IMR-90 (cell line): ENCODE data around the gene DPCD. TPM values are rescaled to one million over a fixed set of nuclear protein-coding genes. Genes with fewer than 3 reads are reported as not detected.

Experiments
- ATAC-seq: fragments of 200-7000 bp; cut with Tn5 transposase; 2 replicates; pipeline ENCODE4 v1.9.1; 2020; ENCODE audit warnings: low read depth, mild to moderate bottlenecking, moderate library complexity
- BruUV-seq: library from RNA; stranded (reverse); fragments of 400-500 nt; replicated peaks from 2 replicates; lab custom pipeline; 2021; lab: Mats Ljungman, UMichigan
- CTCF ChIA-PET: fragments of 300-600 bp; formaldehyde crosslinking; extraction: SDS; loops from one replicate; lab custom pipeline; 2021; ENCODE audit warnings: antibody characterized with exemption; lab: Yijun Ruan, JAX
- POLR2A ChIA-PET: fragments of 300-600 bp; sonication (Branson Sonifier 250); formaldehyde crosslinking; loops from one replicate; lab custom pipeline; 2022; ENCODE audit warnings: antibody characterized with exemption; ENCODE audit not compliant: unreplicated experiment; lab: Charles Lee
- DNase-seq: peaks from one replicate; pipeline ENCODE4 v3.0.0; 2013
- H2AFZ ChIP-seq: replicated peaks from 2 replicates; pipeline ENCODE3; 2013; ENCODE audit warnings: low read length, mild to moderate bottlenecking; ENCODE audit not compliant: poor library complexity
- H2AK5ac ChIP-seq: 2 replicates; pipeline ENCODE4 v1.6.1; 2013; ENCODE audit warnings: low read depth, low read length, inconsistent platforms
- H2AK9ac ChIP-seq: replicated peaks from 2 replicates; pipeline ENCODE3; 2013; ENCODE audit warnings: mild to moderate bottlenecking, low read depth, low read length, moderate library complexity; ENCODE audit not compliant: poor library complexity
- H2BK120ac ChIP-seq: 2 replicates; pipeline ENCODE4 v1.6.1; 2013; ENCODE audit warnings: low read depth, low read length, inconsistent platforms
- H2BK15ac ChIP-seq: 3 replicates; pipeline ENCODE4 v1.6.1; 2013; ENCODE audit warnings: low read depth, low read length, inconsistent platforms
- H2BK20ac ChIP-seq: 2 replicates; pipeline ENCODE4 v1.6.1; 2013; ENCODE audit warnings: low read depth, mild to moderate bottlenecking, inconsistent platforms, low read length, moderate library complexity
- H2BK5ac ChIP-seq: 2 replicates; pipeline ENCODE4 v1.6.1; 2013; ENCODE audit warnings: mild to moderate bottlenecking, low read depth, low read length, inconsistent platforms; ENCODE audit not compliant: poor library complexity, severe bottlenecking
- H3K14ac ChIP-seq: replicated peaks from 2 replicates; pipeline ENCODE4 v1.6.1; 2013; ENCODE audit warnings: low read depth, low read length, inconsistent platforms
- H3K18ac ChIP-seq: 2 replicates; pipeline ENCODE4 v1.6.1; 2013; ENCODE audit warnings: low read depth, low read length, control low read depth
- H3K23ac ChIP-seq: 2 replicates; pipeline ENCODE4 v1.6.1; 2013; ENCODE audit warnings: low read depth, low read length, inconsistent platforms
- H3K27ac ChIP-seq: 2 replicates; pipeline ENCODE4 v1.5.1; 2013; ENCODE audit warnings: mild to moderate bottlenecking, control low read depth, low read length; ENCODE audit not compliant: insufficient read depth
- H3K27me3 ChIP-seq: 2 replicates; pipeline ENCODE4 v1.6.1; 2013; ENCODE audit warnings: low read length; ENCODE audit not compliant: control insufficient read depth, insufficient read depth
- H3K36me3 ChIP-seq: 2 replicates; pipeline ENCODE4 v1.6.1; 2013; ENCODE audit warnings: low read length, mixed read lengths; ENCODE audit not compliant: control insufficient read depth, insufficient read depth
- H3K4ac ChIP-seq: 2 replicates; pipeline ENCODE4 v1.6.1; 2013; ENCODE audit warnings: low read depth, low read length, inconsistent platforms
- H3K4me1 ChIP-seq: 2 replicates; pipeline ENCODE4 v1.6.1; 2013; ENCODE audit warnings: low read length, mixed read lengths; ENCODE audit not compliant: control insufficient read depth, insufficient read depth
- H3K4me2 ChIP-seq: 2 replicates; pipeline ENCODE4 v1.6.1; 2013; ENCODE audit warnings: low read depth, mild to moderate bottlenecking, control low read depth, low read length, moderate library complexity
- H3K4me3 ChIP-seq: 2 replicates; pipeline ENCODE4 v1.5.1; 2013; ENCODE audit warnings: low read depth, mild to moderate bottlenecking, control low read depth, low read length, moderate library complexity; ENCODE audit not compliant: insufficient read depth
- H3K56ac ChIP-seq: 2 replicates; pipeline ENCODE4 v1.6.1; 2013; ENCODE audit warnings: low read length, inconsistent platforms; ENCODE audit not compliant: insufficient read depth; ENCODE audit errors: extremely low read depth
- H3K79me1 ChIP-seq, 2 experiments: 2 replicates each; pipeline ENCODE4 v1.6.1; 2013; ENCODE audit warnings: low read length in 2 of 2, inconsistent platforms in 1 of 2, low read depth in 1 of 2
- H3K9ac ChIP-seq: 2 replicates; pipeline ENCODE4 v1.6.1; 2013; ENCODE audit warnings: low read depth, low read length, control low read depth
- H3K9me1 ChIP-seq: 2 replicates; pipeline ENCODE4 v1.6.1; 2013; ENCODE audit warnings: low read length, inconsistent platforms; ENCODE audit not compliant: insufficient read depth
- H3K9me3 ChIP-seq: 2 replicates; pipeline ENCODE4 v1.6.1; 2013; ENCODE audit warnings: low read length; ENCODE audit not compliant: control insufficient read depth, insufficient read depth
- H4K20me1 ChIP-seq: 2 replicates; pipeline ENCODE4 v1.6.1; 2013; ENCODE audit warnings: low read length, inconsistent platforms; ENCODE audit not compliant: insufficient read depth
- H4K5ac ChIP-seq: 2 replicates; pipeline ENCODE4 v1.6.1; 2013; ENCODE audit warnings: mild to moderate bottlenecking, low read depth, low read length, control low read depth
- H4K8ac ChIP-seq, 2 experiments: 2 replicates each; pipeline ENCODE4 v1.6.1; 2013; ENCODE audit warnings: low read depth in 2 of 2, low read length in 2 of 2, control low read depth in 1 of 2, inconsistent platforms in 1 of 2
- H4K91ac ChIP-seq: 2 replicates; pipeline ENCODE4 v1.6.1; 2013; ENCODE audit warnings: low read depth, low read length, inconsistent platforms; ENCODE audit not compliant: insufficient read depth
- RAD21 ChIP-seq: IDR thresholded peaks from 2 replicates; pipeline ENCODE4 v1.6.1; 2012; ENCODE audit warnings: low read length, improper control_type of control experiment
- WGBS, 2 experiments: methylation state at CpG; one replicate each; pipeline versions ENCODE4 v1.1.5 to v1.1.7; 2013; ENCODE audit warnings: missing lambda C conversion rate in 2 of 2; ENCODE audit not compliant: insufficient read length in 1 of 2; ENCODE audit errors: extremely low coverage in 2 of 2; 5-methylcytosine and 5-hydroxymethylcytosine counted together
- dilution Hi-C: fragments of 300-500 bp; cut with HindIII; formaldehyde crosslinking; loops from one replicate; pipeline ENCODE4 v1.14.3; 2018; ENCODE audit warnings: low sequenced_read_pairs; ENCODE audit not compliant: unreplicated experiment
- in situ Hi-C: fragments of 300-500 bp; cut with MboI; formaldehyde crosslinking; loops from 3 replicates; pipeline ENCODE4 v1.14.3; 2019; ENCODE audit warnings: low sequenced_read_pairs, inconsistent platforms, mixed read lengths
- intact Hi-C: fragments of 100-400 bp; cut with micrococcal nuclease; formaldehyde crosslinking; loops from 2 replicates; pipeline ENCODE4 v1.10.0; 2022
- polyA plus RNA-seq, 3 experiments: library from polyadenylated mRNA; depleted of rRNA; stranded (reverse); fragments of >200 nt; gene quantifications; 2 replicates each; pipeline ENCODE4 v1.2.3, GENCODE V29; 2012; ENCODE audit warnings: low replicate concordance in 1 of 3
- total RNA-seq: library from RNA; depleted of rRNA; stranded (reverse); fragments of >200 nt; gene quantifications from 2 replicates; pipeline ENCODE4 v1.2.3, GENCODE V29; 2012

Gene DPCD
- total and polyA plus RNA-seq, 2 of the 4 experiments (the other 2 are of a cell fraction), result 59.1 to 73.7 TPM

GRCh38 chr10:101575580-101576210 is 12.4 kb upstream of the DPCD start:
- in situ Hi-C loops (no loop called here), intact Hi-C loops (no loop called here), dilution Hi-C loops (no loop called here)
- no peak overlapping the region for H3K4me3 ChIP-seq
- no peak overlapping the region for H2AFZ ChIP-seq
- no peak overlapping the region for H4K5ac ChIP-seq
- no peak overlapping the region for H2BK20ac ChIP-seq
- H4K20me1 ChIP-seq, result no peaks in the 10 kb centered on the region
- BruUV-seq, result no TSS peak
- H4K91ac ChIP-seq, result no peak overlapping the region
- POLR2A ChIA-PET, result no interaction called here
- H2BK120ac ChIP-seq, result no peak overlapping the region
- peaks cover under 1% of the 10 kb centered on the region; the same call in 1 of the 2 replicates for H3K4me1 ChIP-seq
- H3K4ac ChIP-seq, result no peak overlapping the region
- peaks cover 20% of the 10 kb centered on the region; the same call in 1 of the 2 replicates for H3K36me3 ChIP-seq
- no peak overlapping the region for H3K18ac ChIP-seq
- no peak overlapping the region for H3K9ac ChIP-seq
- H2AK9ac ChIP-seq, result no peak overlapping the region
- ATAC-seq (no peak), DNase-seq (no peak)
- no peaks in the 10 kb centered on the region for H3K79me1 ChIP-seq
- no peak overlapping the region for H2BK5ac ChIP-seq
- CTCF ChIA-PET, result no interaction called here
- no peak overlapping the region for H2BK15ac ChIP-seq
- H3K27ac ChIP-seq, result no peak overlapping the region
- no peak overlapping the region for H3K56ac ChIP-seq
- peaks cover 3% of the 10 kb centered on the region; the same call in 1 of the 2 replicates for H3K9me1 ChIP-seq
- no peak overlapping the region for H2AK5ac ChIP-seq
- no peak overlapping the region for H3K4me2 ChIP-seq
- no peak for TF ChIP-seq RAD21
- no peak overlapping the region for H3K14ac ChIP-seq
- no peaks in the 10 kb centered on the region for H3K27me3 ChIP-seq
- H4K8ac ChIP-seq, result no peak overlapping the region
- H3K9me3 ChIP-seq, result peaks cover 7% of the 10 kb centered on the region
- no peak overlapping the region for H3K23ac ChIP-seq
- 89% methylated on average over 5 of the region's 7 CpGs; no CpG with 5 or more reads in 1 of the 2 experiments for WGBS, 2 experiments
